ENCODE measurements around the gene OR13C3. TPM values are rescaled to one million over a fixed set of nuclear protein-coding genes. Genes with fewer than 3 reads are reported as not detected.

Gene OR13C3
- total RNA-seq, 1 experiment from 2014 or later: not detected

- Histone ChIP-seq H3K27me3 (replicated peaks; ENCODE audit: insufficient read depth, low read depth, low read length, poor library complexity) (no peaks in the 10 kb centered on the region), H3K9me3 (ENCODE audit: low read depth, low read length, poor library complexity, severe bottlenecking) (peaks cover 6% of the 10 kb centered on the region), H3K4me3 (ENCODE audit: low read depth, low read length, poor library complexity, severe bottlenecking) (no peak overlapping the region), H3K27ac (ENCODE audit: low read depth, low read length, poor library complexity, severe bottlenecking) (no peak overlapping the region), H3K36me3 (ENCODE audit: insufficient read depth, low read length, poor library complexity, severe bottlenecking) (no peaks in the 10 kb centered on the region), H3K4me1 (ENCODE audit: insufficient read depth, low read length, poor library complexity, severe bottlenecking) (no peaks in the 10 kb centered on the region)
- DNase-seq (ENCODE audit: low spot score): no peak
- no TSS peak for BruUV-seq (replicated peaks)
- no peak for TF ChIP-seq CTCF (conservative IDR thresholded peaks at IDR 0.05; ENCODE audit: low read depth, low read length)
- TF ChIP-seq EZH2 (IDR thresholded peaks at IDR 0.05; ENCODE audit: borderline replicate concordance, low read depth, low read length, poor library complexity, severe bottlenecking): no peak
- ChIA-PET CTCF (no interaction called here), POLR2A (ENCODE audit: low non-redundant PET) (no interaction called here)
- intact Hi-C loops (cut with micrococcal nuclease; ENCODE audit: unreplicated experiment): no loop called here
Observed at GRCh38 chr9:104553261-104553660, 16.6 kb upstream of the OR13C3 start.

GRCh38 chr9:104544644-104545043 is 8.0 kb upstream of the OR13C3 start:
- Histone ChIP-seq H3K27me3 (replicated peaks; ENCODE audit: insufficient read depth, low read depth, low read length, poor library complexity) (no peaks in the 10 kb centered on the region), H3K9me3 (ENCODE audit: low read depth, low read length, poor library complexity, severe bottlenecking) (no peaks in the 10 kb centered on the region), H3K27ac (ENCODE audit: low read depth, low read length, poor library complexity, severe bottlenecking) (no peak overlapping the region), H3K4me3 (ENCODE audit: low read depth, low read length, poor library complexity, severe bottlenecking) (no peak overlapping the region), H3K36me3 (ENCODE audit: insufficient read depth, low read length, poor library complexity, severe bottlenecking) (no peaks in the 10 kb centered on the region), H3K4me1 (ENCODE audit: insufficient read depth, low read length, poor library complexity, severe bottlenecking) (no peaks in the 10 kb centered on the region)
- CTCF ChIA-PET: no interaction called here
- TF ChIP-seq CTCF (conservative IDR thresholded peaks at IDR 0.05; ENCODE audit: low read depth, low read length) (no peak), EZH2 (IDR thresholded peaks at IDR 0.05; ENCODE audit: borderline replicate concordance, low read depth, low read length, poor library complexity, severe bottlenecking) (no peak)
- POLR2A ChIA-PET (ENCODE audit: low non-redundant PET): no interaction called here
- no TSS peak for BruUV-seq (replicated peaks)
- DNase-seq (ENCODE audit: low spot score): no peak
- intact Hi-C loops (cut with micrococcal nuclease; ENCODE audit: unreplicated experiment): no loop called here

GRCh38 chr9:104539275-104539674 is 2.6 kb upstream of the OR13C3 start:
- Histone ChIP-seq H3K9me3 (ENCODE audit: low read depth, low read length, poor library complexity, severe bottlenecking) (no peaks in the 10 kb centered on the region), H3K27me3 (replicated peaks; ENCODE audit: insufficient read depth, low read depth, low read length, poor library complexity) (no peaks in the 10 kb centered on the region), H3K4me1 (ENCODE audit: insufficient read depth, low read length, poor library complexity, severe bottlenecking) (no peaks in the 10 kb centered on the region), H3K27ac (ENCODE audit: low read depth, low read length, poor library complexity, severe bottlenecking) (no peak overlapping the region), H3K4me3 (ENCODE audit: low read depth, low read length, poor library complexity, severe bottlenecking) (no peak overlapping the region), H3K36me3 (ENCODE audit: insufficient read depth, low read length, poor library complexity, severe bottlenecking) (no peaks in the 10 kb centered on the region)
- no peak for TF ChIP-seq CTCF (conservative IDR thresholded peaks at IDR 0.05; ENCODE audit: low read depth, low read length)
- TF ChIP-seq EZH2 (IDR thresholded peaks at IDR 0.05; ENCODE audit: borderline replicate concordance, low read depth, low read length, poor library complexity, severe bottlenecking): no peak
- ChIA-PET POLR2A (ENCODE audit: low non-redundant PET) (no interaction called here), CTCF (no interaction called here)
- BruUV-seq (replicated peaks): no TSS peak
- intact Hi-C loops (cut with micrococcal nuclease; ENCODE audit: unreplicated experiment): no loop called here
- no peak for DNase-seq (ENCODE audit: low spot score)
